Common myeloid progenitor, CD34-positive (primary cell): Measurements from ENCODE around the gene GAGE12J.
"Not testable (repeated sequence)": the region's sequence is repeated elsewhere in the genome, so short reads cannot be mapped to it uniquely, and the experiment has no call there.

Source experiments
- CTCF ChIA-PET: fragments of 350-600 bp; sonication (Branson Sonifier 250); formaldehyde crosslinking; loops from one replicate; lab custom pipeline; 2021; ENCODE audit warnings: antibody characterized with exemption; lab: Charles Lee
- POLR2A ChIA-PET: fragments of 350-600 bp; sonication (Branson Sonifier 250); formaldehyde crosslinking; loops from one replicate; lab custom pipeline; 2021; ENCODE audit warnings: antibody characterized with exemption; lab: Charles Lee
- DNase-seq, 3 donors: peaks; one replicate each; pipeline versions ENCODE4 v3.0.0 to v3.0.0-alpha.2; 2013
- H3K27ac ChIP-seq, 2 experiments: 1 replicate in 1 of 2; 2 replicates in 1 of 2; pipeline ENCODE4 v1.7.0; 2013; ENCODE audit warnings: inconsistent platforms in 2 of 2, low read length in 2 of 2, mild to moderate bottlenecking in 2 of 2, low read depth in 1 of 2, moderate library complexity in 1 of 2; ENCODE audit not compliant: severe bottlenecking in 2 of 2, insufficient read depth in 1 of 2, poor library complexity in 1 of 2
- H3K27me3 ChIP-seq, 5 experiments: replicated peaks in 2 of 5; 1 replicate in 3 of 5; 2 replicates in 2 of 5; pipeline versions ENCODE4 v1.6.1 to v1.7.0; 2013; ENCODE audit warnings: low read length in 4 of 5, mild to moderate bottlenecking in 2 of 5, moderate library complexity in 2 of 5, inconsistent platforms in 1 of 5; ENCODE audit not compliant: insufficient read depth in 5 of 5, control insufficient read depth in 4 of 5
- H3K36me3 ChIP-seq, 4 experiments: 1 replicate in 2 of 4; 2 replicates in 2 of 4; pipeline versions ENCODE4 v1.6.1 to v1.7.0; 2013; ENCODE audit warnings: low read length in 3 of 4, control low read depth in 1 of 4, mild to moderate bottlenecking in 1 of 4; ENCODE audit not compliant: control insufficient read depth in 4 of 4, insufficient read depth in 4 of 4
- H3K4me1 ChIP-seq, 4 experiments: 1 replicate in 3 of 4; 2 replicates in 1 of 4; pipeline versions ENCODE4 v1.6.1 to v1.7.1; 2013; ENCODE audit warnings: low read length in 3 of 4, mild to moderate bottlenecking in 3 of 4, control low read depth in 1 of 4, inconsistent platforms in 1 of 4, moderate library complexity in 1 of 4; ENCODE audit not compliant: control insufficient read depth in 4 of 4, insufficient read depth in 4 of 4; ENCODE audit errors: control extremely low read depth in 1 of 4
- H3K4me3 ChIP-seq, 7 experiments: 1 replicate in 4 of 7; 2 replicates in 3 of 7; pipeline versions ENCODE4 v1.5.1 to v1.7.0; 2013; ENCODE audit warnings: mild to moderate bottlenecking in 7 of 7, low read length in 6 of 7, moderate library complexity in 6 of 7, inconsistent platforms in 2 of 7, low read depth in 2 of 7, control low read depth in 1 of 7; ENCODE audit not compliant: insufficient read depth in 4 of 7, control insufficient read depth in 1 of 7; ENCODE audit errors: extremely low read depth in 1 of 7
- H3K9me3 ChIP-seq, 5 experiments: 1 replicate in 4 of 5; 2 replicates in 1 of 5; pipeline versions ENCODE4 v1.6.1 to v1.7.1; 2013; ENCODE audit warnings: low read length in 4 of 5, mild to moderate bottlenecking in 2 of 5, inconsistent platforms in 1 of 5, low read depth in 1 of 5, moderate library complexity in 1 of 5; ENCODE audit not compliant: control insufficient read depth in 4 of 5, insufficient read depth in 2 of 5; ENCODE audit errors: control extremely low read depth in 1 of 5
- WGBS: methylation state at CpG from one replicate; pipeline ENCODE4 v1.1.5; 2013; ENCODE audit not compliant: insufficient coverage; 5-methylcytosine and 5-hydroxymethylcytosine counted together

GAGE12J gene

GRCh38 chrX:49291615-49292337 is 30.1 kb upstream of the GAGE12J start:
- Histone ChIP-seq H3K4me1 (peaks cover 0 to 6% (median 2%) of the 10 kb centered on the region in 4 experiments), H3K9me3 (no peaks in the 10 kb centered on the region), H3K27ac (no peak overlapping the region), H3K27me3 (peaks cover 0 to 4% (median 0%) of the 10 kb centered on the region in 5 experiments), H3K4me3 (peak overlapping the region in 1 of 7 experiments; percentile 23), H3K36me3 (no peaks in the 10 kb centered on the region)
- CTCF ChIA-PET: interaction anchor here (0.8 to 2.2 kb wide), 5 partner anchors 10 to 625 kb away, joined by 3 to 8 read pairs (median 3); no protein-coding TSS in a partner anchor
- peak; percentile 56 to 76 (median 73) for DNase-seq
- POLR2A ChIA-PET: no interaction called here
- WGBS: 40% methylated on average over 10 of the region's 11 CpGs

GRCh38 chrX:49292400-49293362 is 29.2 kb upstream of the GAGE12J start:
- CTCF ChIA-PET: interaction anchor here (1.0 to 2.2 kb wide), 2 partner anchors 11 to 625 kb away, joined by 3 to 8 read pairs; no protein-coding TSS in a partner anchor
- Histone ChIP-seq H3K4me3 (no peak overlapping the region), H3K27me3 (no peaks in the 10 kb centered on the region), H3K27ac (no peak overlapping the region), H3K9me3 (no peaks in the 10 kb centered on the region), H3K4me1 (peaks cover 0 to 6% (median under 1%) of the 10 kb centered on the region in 4 experiments), H3K36me3 (no peaks in the 10 kb centered on the region)
- no peak for DNase-seq
- POLR2A ChIA-PET: no interaction called here
- 90% methylated on average over 12 of the region's 17 CpGs for whole genome bisulfite sequencing

DNA sequence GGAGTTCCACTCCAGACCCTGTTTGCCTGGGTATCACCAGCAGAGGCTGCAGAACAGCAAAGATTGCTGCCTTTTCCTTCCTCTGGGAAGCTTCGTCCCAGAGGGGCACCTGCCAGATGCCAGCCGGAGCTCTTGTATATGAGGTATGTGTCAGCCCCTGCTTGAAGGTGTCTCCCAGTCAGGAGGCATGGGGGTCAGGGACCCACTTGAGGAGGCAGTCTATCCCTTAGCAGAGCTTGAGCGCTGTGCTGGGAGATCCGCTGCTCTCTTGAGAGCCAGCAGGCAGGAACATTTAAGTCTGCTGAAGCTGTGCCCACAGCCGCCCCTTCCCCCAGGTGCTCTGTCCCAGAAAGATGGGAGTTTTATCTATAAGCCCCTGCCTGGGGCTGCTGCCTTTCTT is 22.5 kb upstream of the GAGE12J start:
- 85% methylated on average over 4 of the region's 5 CpGs for WGBS
- H3K9me3 ChIP-seq, POLR2A ChIA-PET, H3K4me3 ChIP-seq, H3K27ac ChIP-seq, H3K27me3 ChIP-seq, CTCF ChIA-PET, H3K4me1 ChIP-seq, DNase-seq, H3K36me3 ChIP-seq: not testable (repeated sequence)

GRCh38 chrX:49300703-49301102 is 21.1 kb upstream of the GAGE12J start:
- Histone ChIP-seq H3K4me1 (no peaks in the 10 kb centered on the region), H3K4me3 (no peak overlapping the region), H3K36me3 (no peaks in the 10 kb centered on the region), H3K27ac (no peak overlapping the region), H3K9me3 (no peaks in the 10 kb centered on the region), H3K27me3 (no peaks in the 10 kb centered on the region)
- no peak for DNase-seq
- ChIA-PET POLR2A (interaction anchor here (0.6 kb wide), 1 partner anchor 31 kb away, joined by 4 read pairs; no protein-coding TSS in a partner anchor), CTCF (interaction anchor here (0.6 to 0.7 kb wide), 2 partner anchors 10 to 28 kb away, joined by 4 read pairs; no protein-coding TSS in a partner anchor)
- no CpG with 5 or more reads among the region's 1 CpG for WGBS

- 89% methylated on average over 14 of the region's 15 CpGs for WGBS
- no peaks in the 10 kb centered on the region for H3K9me3 ChIP-seq
- no peaks in the 10 kb centered on the region for H3K36me3 ChIP-seq
- ChIA-PET POLR2A (no interaction called here), CTCF (no interaction called here)
- peaks cover 0 to 2% (median 0%) of the 10 kb centered on the region in 4 experiments for H3K4me1 ChIP-seq
- peaks cover 0 to 2% (median 0%) of the 10 kb centered on the region in 5 experiments for H3K27me3 ChIP-seq
- no peak within 1 kb of the TSS for H3K27ac ChIP-seq
- H3K4me3 ChIP-seq: no peak within 1 kb of the TSS
- no peak for DNase-seq
Observed at GRCh38 chrX:49303346-49303745, 18.5 kb upstream of the GAGE12J start, which contains the start of gene GAGE10. Gene GAGE10 (plus strand): TSS chrX:49303646. CDS start chrX:49304860, 1,214 bp downstream.

DNA sequence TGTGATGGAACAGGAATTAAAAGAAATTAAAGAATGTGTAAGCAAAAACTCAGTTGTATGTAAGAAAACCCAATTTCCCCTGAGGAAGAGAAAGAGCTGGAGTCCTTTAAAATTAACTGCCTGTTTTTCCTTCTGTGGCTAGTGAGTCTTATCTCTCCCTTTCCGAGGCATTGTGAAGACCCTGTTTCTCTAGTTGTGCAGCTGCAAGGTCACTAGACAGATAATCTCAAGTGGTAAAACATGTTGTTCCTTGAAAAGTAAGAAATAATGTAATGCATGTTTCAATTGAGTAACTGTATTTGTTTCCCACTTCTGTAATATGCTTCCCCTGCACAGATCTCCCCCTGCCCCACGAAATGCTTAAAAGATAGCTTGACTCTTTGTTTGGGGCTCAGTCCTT is 14.1 kb upstream of the GAGE12J start:
- WGBS: 57% methylated on average over 1 of the region's 2 CpGs
- peak overlapping the region in 1 of 2 experiments; percentile 49 for H3K27ac ChIP-seq
- CTCF ChIA-PET, H3K36me3 ChIP-seq, H3K4me3 ChIP-seq, POLR2A ChIA-PET, H3K27me3 ChIP-seq, H3K9me3 ChIP-seq: not testable (repeated sequence)
- H3K4me1 ChIP-seq: peaks cover 0 to 18% (median 5%) of the 10 kb centered on the region in 4 experiments
- DNase-seq: peak in 2 of 3 donors; percentile 23 to 62
